ENCODE data around the gene DPP3. TPM values are rescaled to one million over a fixed set of nuclear protein-coding genes. Genes with fewer than 3 reads are reported as not detected.

DPP3 gene
- total and polyA plus RNA-seq, 2 of the 4 experiments (the other 2 are of a cell fraction), result 51.8 to 66.3 TPM

- Histone ChIP-seq H3K56ac (ENCODE audit: extremely low read depth, insufficient read depth, low read length) (no peak overlapping the region), H3K4me2 (ENCODE audit: low read depth, low read length) (no peak overlapping the region), H3K27me3 (ENCODE audit: control insufficient read depth, insufficient read depth, low read length) (no peaks in the 10 kb centered on the region), H4K5ac (ENCODE audit: low read depth, low read length) (no peak overlapping the region), H3K27ac (ENCODE audit: insufficient read depth, low read length) (no peak overlapping the region), H3K23ac (ENCODE audit: low read depth, low read length) (no peak overlapping the region), H3K79me1 (ENCODE audit: low read depth in 1 of 2, low read length in 2 of 2) (no peaks in the 10 kb centered on the region), H2AFZ (replicated peaks; ENCODE audit: low read length, poor library complexity) (no peak overlapping the region), H2BK5ac (ENCODE audit: low read depth, low read length, poor library complexity, severe bottlenecking) (no peak overlapping the region), H2AK5ac (ENCODE audit: low read depth, low read length) (no peak overlapping the region), H4K20me1 (ENCODE audit: insufficient read depth, low read length) (peaks cover 3% of the 10 kb centered on the region; the same call in 1 of the 2 replicates), H3K4ac (ENCODE audit: low read depth, low read length) (no peak overlapping the region), H3K4me1 (ENCODE audit: control insufficient read depth, insufficient read depth, low read length) (peaks cover 2% of the 10 kb centered on the region; the same call in 1 of the 2 replicates), H3K18ac (ENCODE audit: low read depth, low read length) (no peak overlapping the region), H2BK120ac (ENCODE audit: low read depth, low read length) (no peak overlapping the region), H2BK20ac (ENCODE audit: low read depth, low read length) (no peak overlapping the region), H3K4me3 (ENCODE audit: insufficient read depth, low read depth, low read length) (no peak overlapping the region), H2AK9ac (replicated peaks; ENCODE audit: low read depth, low read length, poor library complexity) (no peak overlapping the region), H3K36me3 (ENCODE audit: control insufficient read depth, insufficient read depth, low read length) (peaks cover 54% of the 10 kb centered on the region), H3K14ac (replicated peaks; ENCODE audit: low read depth, low read length) (no peak overlapping the region), H3K9me3 (ENCODE audit: control insufficient read depth, insufficient read depth, low read length) (no peaks in the 10 kb centered on the region), H2BK15ac (ENCODE audit: low read depth, low read length) (no peak overlapping the region), H3K9ac (ENCODE audit: low read depth, low read length) (no peak overlapping the region), H4K8ac (ENCODE audit: low read depth in 2 of 2, low read length in 2 of 2) (no peak overlapping the region), H3K9me1 (ENCODE audit: insufficient read depth, low read length) (no peaks in the 10 kb centered on the region), H4K91ac (ENCODE audit: insufficient read depth, low read depth, low read length) (no peak overlapping the region)
- dilution Hi-C loops (cut with HindIII; ENCODE audit: low sequenced_read_pairs, unreplicated experiment), result no loop called here
- ChIA-PET POLR2A (ENCODE audit: unreplicated experiment) (no interaction called here), CTCF (no interaction called here)
- BruUV-seq (replicated peaks), result no TSS peak
- TF ChIP-seq MAFK (IDR thresholded peaks at IDR 0.05; ENCODE audit: low read depth, low read length) (no peak), RFX5 (IDR thresholded peaks at IDR 0.05; ENCODE audit: low read depth, low read length) (no peak), RCOR1 (IDR thresholded peaks at IDR 0.05; ENCODE audit: insufficient replicate concordance, low read length) (no peak), USF2 (IDR thresholded peaks at IDR 0.05; ENCODE audit: low read depth, low read length) (no peak), POLR2A (IDR thresholded peaks at IDR 0.05; ENCODE audit: low read depth, low read length) (no peak), ELK1 (IDR thresholded peaks at IDR 0.05; ENCODE audit: borderline replicate concordance, low read depth, low read length) (no peak)
- in situ Hi-C loops (cut with MboI; ENCODE audit: low sequenced_read_pairs), result no loop called here
- intact Hi-C loops (cut with micrococcal nuclease), result no loop called here
- 100% methylated on average over 1 of the region's 10 CpGs; no CpG with 5 or more reads in 1 of the 2 experiments for WGBS, 2 experiments (ENCODE audit: extremely low coverage in 2 of 2, insufficient read length in 1 of 2)
- DNase-seq (no peak), ATAC-seq (ENCODE audit: low read depth) (no peak)
Observed at GRCh38 chr11:66492161-66492865, 12.1 kb downstream of the DPP3 start.

Measured in IMR-90 (cell line).